Camera-type eye (tissue), 1 donor: ENCODE data around the gene SFR1. TPM values are rescaled to one million over a fixed set of nuclear protein-coding genes. Genes with fewer than 3 reads are reported as not detected.

ENCODE experiments used
- total RNA-seq: library from RNA; depleted of rRNA; stranded (reverse); fragments of >200 nt; gene quantifications from one replicate; pipeline ENCODE4 v1.2.3, GENCODE V29; 2014

The SFR1 gene, protein sequence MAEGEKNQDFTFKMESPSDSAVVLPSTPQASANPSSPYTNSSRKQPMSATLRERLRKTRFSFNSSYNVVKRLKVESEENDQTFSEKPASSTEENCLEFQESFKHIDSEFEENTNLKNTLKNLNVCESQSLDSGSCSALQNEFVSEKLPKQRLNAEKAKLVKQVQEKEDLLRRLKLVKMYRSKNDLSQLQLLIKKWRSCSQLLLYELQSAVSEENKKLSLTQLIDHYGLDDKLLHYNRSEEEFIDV
- 12.4 TPM for total RNA-seq

DNA sequence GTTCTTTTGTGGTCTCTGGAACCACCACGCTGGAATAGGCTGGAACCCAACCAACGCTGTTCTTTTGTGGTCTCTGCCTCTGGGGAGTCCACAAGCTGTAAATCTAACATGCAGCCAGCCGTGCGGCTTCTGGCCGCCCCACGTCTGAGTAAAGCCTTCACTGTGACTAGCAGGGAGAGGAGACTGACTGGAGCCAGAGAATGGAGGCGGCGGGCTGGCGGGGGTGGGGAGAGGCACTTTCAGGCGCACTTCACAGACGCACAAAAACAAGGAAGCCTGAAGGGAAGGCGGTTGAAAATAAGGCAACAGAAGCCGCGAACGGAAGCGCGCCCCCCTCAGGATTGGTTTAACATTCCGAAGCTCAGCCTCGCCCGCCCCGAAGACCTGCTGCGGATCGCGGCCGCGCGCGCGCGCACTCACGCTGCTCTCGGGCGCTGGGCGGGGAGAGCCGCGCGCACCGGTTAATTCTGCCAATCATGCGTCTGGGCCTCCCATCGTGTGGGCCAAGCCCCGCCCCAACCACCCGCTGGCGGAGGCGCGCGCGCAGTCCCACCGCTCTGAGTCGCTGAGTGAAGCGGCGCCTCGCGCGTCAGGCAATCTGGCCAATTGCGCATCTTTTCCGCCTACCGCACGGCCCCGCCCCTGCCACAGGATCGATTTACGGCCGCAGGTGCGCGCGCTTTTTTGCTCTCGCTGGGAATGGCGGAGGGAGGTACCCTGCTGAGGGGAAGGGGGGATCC lies at the start of gene SFR1:
SFR1 (plus strand) TSS at position 687 of the 740 bp plus-strand sequence; CDS start at position 700, 13 bp downstream.

DNA sequence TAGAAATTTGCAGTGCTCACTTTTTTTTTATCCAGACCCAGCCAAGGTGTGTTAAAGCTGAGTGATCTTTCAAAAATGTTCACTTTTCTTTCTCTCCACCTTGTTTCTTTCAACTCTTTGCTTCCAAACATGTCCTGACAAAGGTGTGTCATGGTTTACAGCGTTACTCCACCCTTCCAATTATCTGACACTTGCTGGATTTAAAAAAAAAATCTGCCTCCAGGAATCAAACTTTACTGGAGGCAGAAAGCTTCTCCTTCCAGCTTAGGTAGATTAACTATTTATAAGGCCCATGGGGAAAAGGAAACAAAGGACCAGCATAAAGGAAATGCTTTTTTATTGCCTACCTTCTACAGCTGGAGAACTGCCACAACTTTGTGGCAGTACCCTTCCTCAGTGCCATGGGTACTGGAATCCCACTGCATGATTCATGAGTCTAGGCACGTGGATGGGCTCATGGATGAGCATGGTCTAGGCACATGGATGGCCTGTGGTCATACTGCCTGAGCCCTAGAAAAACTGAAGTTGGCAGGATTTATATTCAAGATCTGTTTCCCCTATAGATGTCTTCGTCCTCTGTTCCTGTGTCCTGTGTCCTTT lies 36.1 kb upstream of the SFR1 start, which contains the start of gene COL17A1:
COL17A1 (minus strand) TSS at position 80 of the 600 bp plus-strand sequence. CDS start 5,207 bp downstream, outside the sequence.

Other genes with a start within 250 kb of the SFR1 start
- 22.4 TPM for gene STN1, start 204.0 kb upstream of the SFR1 start, total RNA-seq
- 80.5 TPM for gene SLK, start 155.0 kb upstream of the SFR1 start, total RNA-seq
- 17.3 TPM for gene COL17A1, start 36.3 kb upstream of the SFR1 start, total RNA-seq
- gene CFAP43, start 110.2 kb downstream of the SFR1 start, total RNA-seq = 6.3 TPM
- 29.6 TPM for gene GSTO1, start 132.7 kb downstream of the SFR1 start, total RNA-seq
- 4.3 TPM for gene GSTO2, start 147.0 kb downstream of the SFR1 start, total RNA-seq
- 24.2 TPM for gene ITPRIP, start 216.3 kb downstream of the SFR1 start, total RNA-seq
- gene CFAP58, start 231.7 kb downstream of the SFR1 start, total RNA-seq = 1.5 TPM